ENCODE measurements around the gene AKR7A2. TPM values are rescaled to one million over a fixed set of nuclear protein-coding genes. Genes with fewer than 3 reads are reported as not detected.

Gene AKR7A2
- total RNA-seq, 2 donors from 2014 or later: 24.1 to 45.1 TPM

- Histone ChIP-seq H3K4me3 (no peak overlapping the region), H3K27me3 (no peaks in the 10 kb centered on the region), H3K36me3 (replicated peaks in 1 of 2; ENCODE audit: insufficient read depth in 1 of 2, low read depth in 2 of 2) (peaks cover 0 to 2% of the 10 kb centered on the region in 2 donors), H3K4me1 (peaks cover 47% of the 10 kb centered on the region), H3K9me3 (no peaks in the 10 kb centered on the region), H3K27ac (no peak overlapping the region)
- no peak for DNase-seq
- intact Hi-C loops (cut with DNase I): no loop called here
- no peak for ATAC-seq
- 82 to 87% methylated on average over 9 to 11 of the region's 11 CpGs for WGBS, 2 donors
- TF ChIP-seq POLR2A (IDR thresholded peaks at IDR 0.05) (no peak), CTCF (IDR thresholded peaks at IDR 0.05) (no peak)
These were observed 43.5 kb downstream of the AKR7A2 start for GRCh38 chr1:19268445-19268844.

GRCh38 chr1:19262744-19263143 is 49.2 kb downstream of the AKR7A2 start:
- DNase-seq: no peak
- TF ChIP-seq CTCF (IDR thresholded peaks at IDR 0.05) (no peak), POLR2A (IDR thresholded peaks at IDR 0.05) (no peak)
- intact Hi-C loops (cut with DNase I): no loop called here
- Histone ChIP-seq H3K9me3 (no peaks in the 10 kb centered on the region), H3K36me3 (replicated peaks in 1 of 2; ENCODE audit: insufficient read depth in 1 of 2, low read depth in 2 of 2) (peaks cover 0 to 19% of the 10 kb centered on the region in 2 donors), H3K27me3 (no peaks in the 10 kb centered on the region), H3K27ac (no peak overlapping the region), H3K4me1 (peaks cover 6% of the 10 kb centered on the region), H3K4me3 (no peak overlapping the region)
- no peak for ATAC-seq
- 85 to 100% methylated on average over 2 to 5 of the region's 5 CpGs for WGBS, 2 donors

GRCh38 chr1:19262047-19262446 is 49.9 kb downstream of the AKR7A2 start:
- no peak for DNase-seq
- WGBS, 2 donors: 53 to 60% methylated on average over 1 to 5 of the region's 5 CpGs
- no peak for ATAC-seq
- no peaks in the 10 kb centered on the region for H3K27me3 ChIP-seq
- H3K4me1 ChIP-seq: peaks cover 6% of the 10 kb centered on the region
- H3K4me3 ChIP-seq: no peak overlapping the region
- no peak for TF ChIP-seq CTCF (IDR thresholded peaks at IDR 0.05)
- no peak for TF ChIP-seq POLR2A (IDR thresholded peaks at IDR 0.05)
- intact Hi-C loops (cut with DNase I): no loop called here
- H3K27ac ChIP-seq: no peak overlapping the region
- H3K9me3 ChIP-seq: no peaks in the 10 kb centered on the region
- H3K36me3 ChIP-seq (replicated peaks in 1 of 2; ENCODE audit: insufficient read depth in 1 of 2, low read depth in 2 of 2): peaks cover 0 to 25% of the 10 kb centered on the region in 2 donors

GRCh38 chr1:19260211-19261138 is 51.5 kb downstream of the AKR7A2 start:
- H3K9me3 ChIP-seq: no peaks in the 10 kb centered on the region
- DNase-seq: peak in 3 of 4 donors; percentile 29 to 42 (median 40)
- WGBS, 2 donors: 72 to 77% methylated on average over 17 to 21 of the region's 21 CpGs
- TF ChIP-seq CTCF (IDR thresholded peaks at IDR 0.05) (no peak), POLR2A (IDR thresholded peaks at IDR 0.05) (no peak)
- peak; percentile 31 for ATAC-seq
- intact Hi-C loops (cut with DNase I): no loop called here
- H3K4me3 ChIP-seq: no peak overlapping the region
- H3K27me3 ChIP-seq: no peaks in the 10 kb centered on the region
- H3K27ac ChIP-seq: no peak overlapping the region
- peaks cover 3 to 24% of the 10 kb centered on the region in 2 donors for H3K36me3 ChIP-seq (replicated peaks in 1 of 2; ENCODE audit: insufficient read depth in 1 of 2, low read depth in 2 of 2)
- peaks cover 6% of the 10 kb centered on the region for H3K4me1 ChIP-seq
